PC-3 (cell line): ENCODE results near the gene GLYATL2. TPM values are rescaled to one million over a fixed set of nuclear protein-coding genes. Genes with fewer than 3 reads are reported as not detected.

Experiments used
- ATAC-seq: fragments of 200-7000 bp; cut with Tn5 transposase; 2 replicates; pipeline ENCODE4 v1.9.1; 2020; ENCODE audit warnings: mild to moderate bottlenecking, moderate library complexity
- BruUV-seq: library from RNA; stranded (reverse); fragments of 400-500 nt; replicated peaks from 2 replicates; lab custom pipeline; 2021; lab: Mats Ljungman, UMichigan
- CTCF ChIA-PET: fragments of 300-600 bp; sonication (Branson Sonifier 250); formaldehyde crosslinking; loops from one replicate; lab custom pipeline; 2022; ENCODE audit warnings: antibody characterized with exemption; lab: Charles Lee
- POLR2A ChIA-PET: fragments of 300-600 bp; sonication (Branson Sonifier 250); formaldehyde crosslinking; loops from one replicate; lab custom pipeline; 2022; ENCODE audit warnings: antibody characterized with exemption; ENCODE audit not compliant: unreplicated experiment; lab: Charles Lee
- DNase-seq: peaks from one replicate; pipeline ENCODE4 v3.0.0-alpha.2; 2015
- H2AFZ ChIP-seq: fragments of 300-600 bp; sonication (generic); 2 replicates; pipeline ENCODE4 v1.6.0; 2016; ENCODE audit warnings: antibody characterized with exemption, low read length
- H3F3A ChIP-seq: fragments of 300-600 bp; sonication (generic); one replicate; pipeline ENCODE4 v1.6.0; 2017; ENCODE audit warnings: antibody characterized with exemption, low read length, control low read depth, mild to moderate bottlenecking; ENCODE audit not compliant: unreplicated experiment
- H3K27ac ChIP-seq: fragments of 300-600 bp; sonication (generic); 2 replicates; pipeline ENCODE4 v1.5.1; 2016; ENCODE audit warnings: mild to moderate bottlenecking, low read length
- H3K27me3 ChIP-seq: fragments of 300-600 bp; sonication (generic); 2 replicates; pipeline ENCODE4 v1.6.1; 2016; ENCODE audit warnings: low read length, mixed read lengths
- H3K36me3 ChIP-seq: fragments of 300-600 bp; sonication (generic); 2 replicates; pipeline ENCODE4 v1.6.1; 2016; ENCODE audit warnings: low read depth, mixed run types, low read length, mixed read lengths
- H3K4me1 ChIP-seq: fragments of 300-600 bp; sonication (generic); 2 replicates; pipeline ENCODE4 v1.5.1; 2016; ENCODE audit warnings: low read length; ENCODE audit not compliant: insufficient read depth
- H3K4me2 ChIP-seq: fragments of 300-600 bp; sonication (generic); 2 replicates; pipeline ENCODE4 v1.6.0; 2016; ENCODE audit warnings: low read length
- H3K4me3 ChIP-seq: fragments of 300-600 bp; sonication (generic); 2 replicates; pipeline ENCODE4 v1.5.1; 2016; ENCODE audit warnings: mild to moderate bottlenecking, low read length, mixed read lengths
- H3K79me2 ChIP-seq: fragments of 300-600 bp; sonication (generic); 2 replicates; pipeline ENCODE4 v1.6.1; 2017; ENCODE audit warnings: low read length, mixed read lengths
- H3K9ac ChIP-seq: fragments of 300-600 bp; sonication (generic); 2 replicates; pipeline ENCODE4 v1.6.0; 2016; ENCODE audit warnings: mild to moderate bottlenecking, low read length
- H3K9me2 ChIP-seq: fragments of 300-600 bp; sonication (generic); replicated peaks from 2 replicates; pipeline ENCODE4 v1.6.1; 2016; ENCODE audit warnings: mixed run types, low read length, mixed read lengths
- H3K9me3 ChIP-seq: fragments of 300-600 bp; sonication (generic); 2 replicates; pipeline ENCODE4 v1.6.1; 2016; ENCODE audit warnings: low read length, mixed read lengths
- H4K20me1 ChIP-seq: fragments of 300-600 bp; sonication (generic); 2 replicates; pipeline ENCODE4 v1.6.1; 2016; ENCODE audit warnings: low read length, mixed read lengths
- CTCF ChIP-seq: fragments of 300-600 bp; sonication (generic); conservative IDR thresholded peaks from 2 replicates; pipeline ENCODE4 v1.5.1; 2017; ENCODE audit warnings: antibody characterized with exemption, low read depth, mild to moderate bottlenecking, low read length
- EZH2 ChIP-seq: fragments of 300-600 bp; sonication (generic); IDR thresholded peaks from one replicate; pipeline ENCODE4 v1.6.1; 2017; ENCODE audit warnings: antibody characterized with exemption, mild to moderate bottlenecking, low read length; ENCODE audit not compliant: unreplicated experiment
- EZH2phosphoT487 ChIP-seq: fragments of 300-600 bp; sonication (generic); IDR thresholded peaks from 2 replicates; pipeline ENCODE4 v1.6.1; 2018; ENCODE audit warnings: mild to moderate bottlenecking, antibody characterized with exemption, low read length, borderline replicate concordance
- intact Hi-C: fragments of 100-400 bp; cut with micrococcal nuclease; formaldehyde crosslinking; loops from 2 replicates; pipeline ENCODE4 v1.9.0; 2023
- total RNA-seq: library from RNA; depleted of rRNA; stranded (reverse); fragments of >200 nt; gene quantifications from 2 replicates; pipeline ENCODE4 v1.2.3, GENCODE V29; 2014

GLYATL2 gene
- total RNA-seq, 1 experiment from 2014 or later = 0.33 TPM

- intact Hi-C loops = loop anchor here (1.0 to 5.0 kb wide), 3 partner anchors 111 to 211 kb away; no protein-coding TSS in a partner anchor
- ChIA-PET CTCF (interaction anchor here (0.6 kb wide), 1 partner anchor 29 kb away, joined by 3 read pairs; no protein-coding TSS in a partner anchor), POLR2A (interaction anchor here (0.8 kb wide), 1 partner anchor 211 kb away, joined by 8 read pairs; no protein-coding TSS in a partner anchor)
- DNase-seq (peak; percentile 80), ATAC-seq (peak; percentile 37)
- 0 out of 2 replicates have a peak overlapping the region, but pooled peaks have one; percentile 6 for H2AFZ ChIP-seq
- no peaks in the 10 kb centered on the region for H3K9me2 ChIP-seq
- H3F3A ChIP-seq = no peaks in the 10 kb centered on the region
- peak overlapping the region; percentile 16; the same call in 1 of the 2 replicates for H3K4me2 ChIP-seq
- H3K79me2 ChIP-seq = no peaks in the 10 kb centered on the region
- peak overlapping the region; percentile 69 for H3K27ac ChIP-seq
- no TSS peak for BruUV-seq
- TF ChIP-seq CTCF (no peak), EZH2phosphoT487 (no peak), EZH2 (no peak)
- H3K4me1 ChIP-seq = peaks cover 7% of the 10 kb centered on the region
- H4K20me1 ChIP-seq = no peaks in the 10 kb centered on the region
- H3K27me3 ChIP-seq = no peaks in the 10 kb centered on the region
- H3K36me3 ChIP-seq = no peaks in the 10 kb centered on the region
- no peak overlapping the region for H3K4me3 ChIP-seq
- no peaks in the 10 kb centered on the region for H3K9me3 ChIP-seq
- no peak overlapping the region for H3K9ac ChIP-seq
These were observed 56.6 kb downstream of the GLYATL2 start for GRCh38 chr11:58787903-58788302.

GRCh38 chr11:58786693-58787092 lies 57.8 kb downstream of the GLYATL2 start:
- peaks cover 7% of the 10 kb centered on the region for H3K4me1 ChIP-seq
- no peak overlapping the region for H3K9ac ChIP-seq
- no peak overlapping the region for H3K4me3 ChIP-seq
- H3K36me3 ChIP-seq = no peaks in the 10 kb centered on the region
- H3K4me2 ChIP-seq = no peak overlapping the region
- no peaks in the 10 kb centered on the region for H3F3A ChIP-seq
- H3K9me3 ChIP-seq = no peaks in the 10 kb centered on the region
- H3K27ac ChIP-seq = no peak overlapping the region
- POLR2A ChIA-PET = no interaction called here
- TF ChIP-seq EZH2 (no peak), CTCF (no peak), EZH2phosphoT487 (no peak)
- ATAC-seq = no peak
- intact Hi-C loops = loop anchor here (5.0 kb wide), 1 partner anchor 109 kb away; no protein-coding TSS in a partner anchor
- no peaks in the 10 kb centered on the region for H3K27me3 ChIP-seq
- no TSS peak for BruUV-seq
- CTCF ChIA-PET = no interaction called here
- no peaks in the 10 kb centered on the region for H3K9me2 ChIP-seq
- no peak for DNase-seq
- H2AFZ ChIP-seq = peak overlapping the region; percentile 20; the same call in 1 of the 2 replicates
- no peaks in the 10 kb centered on the region for H3K79me2 ChIP-seq
- H4K20me1 ChIP-seq = no peaks in the 10 kb centered on the region

GRCh38 chr11:58784995-58785394 lies 59.5 kb downstream of the GLYATL2 start:
- ChIA-PET CTCF (no interaction called here), POLR2A (no interaction called here)
- no peaks in the 10 kb centered on the region for H3K79me2 ChIP-seq

More at GRCh38 chr11:58784995-58785394, 59.5 kb downstream of the GLYATL2 start:
- TF ChIP-seq CTCF (peak; percentile 58), EZH2phosphoT487 (no peak)
- no peak for ATAC-seq
- Histone ChIP-seq H3K27me3 (no peaks in the 10 kb centered on the region), H3K4me1 (peaks cover 7% of the 10 kb centered on the region), H3K36me3 (no peaks in the 10 kb centered on the region), H4K20me1 (no peaks in the 10 kb centered on the region), H2AFZ (no peak overlapping the region), H3K9ac (no peak overlapping the region), H3K4me3 (no peak overlapping the region), H3K27ac (no peak overlapping the region), H3K9me2 (no peaks in the 10 kb centered on the region), H3K9me3 (no peaks in the 10 kb centered on the region), H3K4me2 (no peak overlapping the region), H3F3A (no peaks in the 10 kb centered on the region)
- intact Hi-C loops = loop anchor here (5.0 kb wide), 1 partner anchor 108 kb away; no protein-coding TSS in a partner anchor
- no TSS peak for BruUV-seq
- no peak for DNase-seq
